ENCODE data around the gene VPS72. TPM values are rescaled to one million over a fixed set of nuclear protein-coding genes. Genes with fewer than 3 reads are reported as not detected.

Gene VPS72
- total and polyA plus RNA-seq, 2 of the 13 experiments (the other 11 are each of a cell fraction or from before 2014, with no cell fraction given) = 33.7 to 34.5 TPM

DNA sequence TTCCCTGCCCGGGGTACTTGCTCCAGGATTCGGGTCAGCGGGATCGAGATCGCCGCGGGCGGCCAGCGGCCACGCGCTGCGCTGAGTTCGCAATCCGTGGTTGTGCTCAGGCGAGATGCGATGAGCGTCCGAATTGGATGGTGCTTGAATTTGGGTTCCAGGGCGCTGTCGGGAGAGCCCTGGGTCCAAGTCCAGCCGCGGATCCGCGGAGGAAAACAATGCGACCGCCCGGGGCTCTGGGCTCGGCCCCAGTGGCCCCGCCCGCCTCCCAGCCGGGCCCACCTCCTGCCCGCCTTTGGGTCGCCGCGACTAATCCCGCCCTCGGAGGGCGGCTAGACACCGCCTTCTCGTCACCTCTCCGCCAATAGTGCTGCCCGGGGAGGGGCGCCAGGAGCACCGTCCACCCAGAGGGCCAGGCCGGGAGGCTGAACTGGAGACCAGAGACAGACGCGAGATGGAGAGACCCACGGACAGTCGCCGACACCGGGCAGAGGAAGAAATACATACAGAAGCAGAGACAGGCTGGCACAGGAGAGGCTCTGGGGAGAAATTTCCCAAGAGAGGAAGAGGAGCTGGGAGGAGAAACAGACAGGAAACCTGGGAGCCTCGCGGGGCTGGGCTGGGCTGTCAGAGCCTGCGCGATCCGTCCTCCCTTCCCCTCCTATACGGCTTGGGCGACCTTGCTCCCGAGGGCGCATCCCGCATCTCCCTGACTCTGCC lies 43.4 kb downstream of the VPS72 start, which contains the start of gene SEMA6C (continued):
- TF ChIP-seq, protein P1, sequence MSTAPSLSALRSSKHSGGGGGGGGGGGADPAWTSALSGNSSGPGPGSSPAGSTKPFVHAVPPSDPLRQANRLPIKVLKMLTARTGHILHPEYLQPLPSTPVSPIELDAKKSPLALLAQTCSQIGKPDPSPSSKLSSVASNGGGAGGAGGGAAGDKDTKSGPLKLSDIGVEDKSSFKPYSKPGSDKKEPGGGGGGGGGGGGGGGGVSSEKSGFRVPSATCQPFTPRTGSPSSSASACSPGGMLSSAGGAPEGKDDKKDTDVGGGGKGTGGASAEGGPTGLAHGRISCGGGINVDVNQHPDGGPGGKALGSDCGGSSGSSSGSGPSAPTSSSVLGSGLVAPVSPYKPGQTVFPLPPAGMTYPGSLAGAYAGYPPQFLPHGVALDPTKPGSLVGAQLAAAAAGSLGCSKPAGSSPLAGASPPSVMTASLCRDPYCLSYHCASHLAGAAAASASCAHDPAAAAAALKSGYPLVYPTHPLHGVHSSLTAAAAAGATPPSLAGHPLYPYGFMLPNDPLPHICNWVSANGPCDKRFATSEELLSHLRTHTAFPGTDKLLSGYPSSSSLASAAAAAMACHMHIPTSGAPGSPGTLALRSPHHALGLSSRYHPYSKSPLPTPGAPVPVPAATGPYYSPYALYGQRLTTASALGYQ (CRISPR knock-in tag; IDR thresholded peaks at IDR 0.05) = 0 out of 2 replicates have a peak, but pooled peaks have one; percentile 52
- TF ChIP-seq, protein P2, sequence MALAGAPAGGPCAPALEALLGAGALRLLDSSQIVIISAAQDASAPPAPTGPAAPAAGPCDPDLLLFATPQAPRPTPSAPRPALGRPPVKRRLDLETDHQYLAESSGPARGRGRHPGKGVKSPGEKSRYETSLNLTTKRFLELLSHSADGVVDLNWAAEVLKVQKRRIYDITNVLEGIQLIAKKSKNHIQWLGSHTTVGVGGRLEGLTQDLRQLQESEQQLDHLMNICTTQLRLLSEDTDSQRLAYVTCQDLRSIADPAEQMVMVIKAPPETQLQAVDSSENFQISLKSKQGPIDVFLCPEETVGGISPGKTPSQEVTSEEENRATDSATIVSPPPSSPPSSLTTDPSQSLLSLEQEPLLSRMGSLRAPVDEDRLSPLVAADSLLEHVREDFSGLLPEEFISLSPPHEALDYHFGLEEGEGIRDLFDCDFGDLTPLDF (CRISPR knock-in tag; IDR thresholded peaks at IDR 0.05) = peak; percentile 66
- TF ChIP-seq ZFP41 (CRISPR knock-in tag; IDR thresholded peaks at IDR 0.05; ENCODE audit: borderline replicate concordance) = peak; percentile 51; the same call in 1 of the 2 replicates
- no peak for TF ChIP-seq ZBTB1 (CRISPR knock-in tag; IDR thresholded peaks at IDR 0.05; ENCODE audit: borderline replicate concordance)
- TF ChIP-seq FOXK1 (CRISPR knock-in tag; IDR thresholded peaks at IDR 0.05; ENCODE audit: borderline replicate concordance, low read depth) = peak; percentile 23
- peak; percentile 86 for TF ChIP-seq ZNF768 (CRISPR knock-in tag; IDR thresholded peaks at IDR 0.05)
- TF ChIP-seq, protein P3, sequence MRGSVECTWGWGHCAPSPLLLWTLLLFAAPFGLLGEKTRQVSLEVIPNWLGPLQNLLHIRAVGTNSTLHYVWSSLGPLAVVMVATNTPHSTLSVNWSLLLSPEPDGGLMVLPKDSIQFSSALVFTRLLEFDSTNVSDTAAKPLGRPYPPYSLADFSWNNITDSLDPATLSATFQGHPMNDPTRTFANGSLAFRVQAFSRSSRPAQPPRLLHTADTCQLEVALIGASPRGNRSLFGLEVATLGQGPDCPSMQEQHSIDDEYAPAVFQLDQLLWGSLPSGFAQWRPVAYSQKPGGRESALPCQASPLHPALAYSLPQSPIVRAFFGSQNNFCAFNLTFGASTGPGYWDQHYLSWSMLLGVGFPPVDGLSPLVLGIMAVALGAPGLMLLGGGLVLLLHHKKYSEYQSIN (CRISPR knock-in tag; IDR thresholded peaks at IDR 0.05; ENCODE audit: borderline replicate concordance) = no peak
- peak; percentile 30; the same call in 1 of the 2 replicates for TF ChIP-seq DMAP1 (CRISPR knock-in tag; IDR thresholded peaks at IDR 0.05)
- TF ChIP-seq ZNF329 (CRISPR knock-in tag; IDR thresholded peaks at IDR 0.05; ENCODE audit: low read depth) = no peak; the same call in 1 of the 2 replicates
- TF ChIP-seq IRX3 (CRISPR knock-in tag; IDR thresholded peaks at IDR 0.05; ENCODE audit: borderline replicate concordance, low read depth) = 0 out of 2 replicates have a peak, but pooled peaks have one; percentile 16
- peak; percentile 41; the same call in 1 of the 2 replicates for TF ChIP-seq ZNF343 (CRISPR knock-in tag; IDR thresholded peaks at IDR 0.05)
- peak; percentile 42; the same call in 1 of the 2 replicates for TF ChIP-seq TBP (CRISPR knock-in tag; IDR thresholded peaks at IDR 0.05)
- TF ChIP-seq ZNF138 (CRISPR knock-in tag; IDR thresholded peaks at IDR 0.05; ENCODE audit: low read depth) = peak; percentile 9; the same call in 1 of the 2 replicates
- TF ChIP-seq ZNF234 (CRISPR knock-in tag; conservative IDR thresholded peaks at IDR 0.05) = 0 out of 2 replicates have a peak, but pooled peaks have one; percentile 51
- no peak for TF ChIP-seq WIZ (CRISPR knock-in tag; IDR thresholded peaks at IDR 0.05)
- peak; percentile 65; the same call in 1 of the 2 replicates for TF ChIP-seq SMAD1 (CRISPR knock-in tag; IDR thresholded peaks at IDR 0.05; ENCODE audit: borderline replicate concordance, low read depth)
- TF ChIP-seq POLR2A (IDR thresholded peaks at IDR 0.05; ENCODE audit: insufficient read depth in 1 of 2, low read depth in 2 of 2, low read length in 2 of 2) = peak; percentile 57 to 89; a peak in 3 of 4 replicates
- TF ChIP-seq ZNF772 (CRISPR knock-in tag; IDR thresholded peaks at IDR 0.05) = peak; percentile 67; the same call in 1 of the 2 replicates
- 0 out of 2 replicates have a peak, but pooled peaks have one; percentile 12 for TF ChIP-seq ZNF572 (CRISPR knock-in tag; IDR thresholded peaks at IDR 0.05)
- TF ChIP-seq, protein P4, sequence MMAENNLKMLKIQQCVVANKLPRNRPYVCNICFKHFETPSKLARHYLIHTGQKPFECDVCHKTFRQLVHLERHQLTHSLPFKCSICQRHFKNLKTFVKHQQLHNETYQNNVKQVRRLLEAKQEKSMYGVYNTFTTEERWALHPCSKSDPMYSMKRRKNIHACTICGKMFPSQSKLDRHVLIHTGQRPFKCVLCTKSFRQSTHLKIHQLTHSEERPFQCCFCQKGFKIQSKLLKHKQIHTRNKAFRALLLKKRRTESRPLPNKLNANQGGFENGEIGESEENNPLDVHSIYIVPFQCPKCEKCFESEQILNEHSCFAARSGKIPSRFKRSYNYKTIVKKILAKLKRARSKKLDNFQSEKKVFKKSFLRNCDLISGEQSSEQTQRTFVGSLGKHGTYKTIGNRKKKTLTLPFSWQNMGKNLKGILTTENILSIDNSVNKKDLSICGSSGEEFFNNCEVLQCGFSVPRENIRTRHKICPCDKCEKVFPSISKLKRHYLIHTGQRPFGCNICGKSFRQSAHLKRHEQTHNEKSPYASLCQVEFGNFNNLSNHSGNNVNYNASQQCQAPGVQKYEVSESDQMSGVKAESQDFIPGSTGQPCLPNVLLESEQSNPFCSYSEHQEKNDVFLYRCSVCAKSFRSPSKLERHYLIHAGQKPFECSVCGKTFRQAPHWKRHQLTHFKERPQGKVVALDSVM (CRISPR knock-in tag; IDR thresholded peaks at IDR 0.05) = peak; percentile 91

Measured in HepG2 (cell line).